Progenitor cell of endocrine pancreas (in vitro differentiated cells): ENCODE data around the gene PDZK1. TPM values are rescaled to one million over a fixed set of nuclear protein-coding genes. Genes with fewer than 3 reads are reported as not detected.
"Not testable (repeated sequence)": the region's sequence is repeated elsewhere in the genome, so short reads cannot be mapped to it uniquely, and the experiment has no call there.

ENCODE experiments used
- DNase-seq: peaks from one replicate; pipeline ENCODE4 v3.0.0; 2021; ENCODE audit warnings: low spot score; ENCODE audit not compliant: unreplicated experiment
- H3K27ac Mint-ChIP-seq: 2 replicates; pipeline ENCODE4 v1.8.0; 2021; ENCODE audit warnings: mild to moderate bottlenecking, moderate library complexity, mixed read lengths
- H3K27me3 Mint-ChIP-seq: 2 replicates; pipeline ENCODE4 v1.8.0; 2021; ENCODE audit warnings: mixed read lengths
- H3K36me3 Mint-ChIP-seq: 2 replicates; pipeline ENCODE4 v1.8.0; 2022; ENCODE audit warnings: mixed read lengths; ENCODE audit not compliant: insufficient read depth
- H3K4me1 Mint-ChIP-seq: 2 replicates; pipeline ENCODE4 v1.8.0; 2021; ENCODE audit warnings: low read depth, mixed read lengths
- H3K4me3 Mint-ChIP-seq: 2 replicates; pipeline ENCODE4 v1.8.0; 2021; ENCODE audit warnings: low read depth, mild to moderate bottlenecking, moderate library complexity, mixed read lengths
- H3K9me3 Mint-ChIP-seq: 2 replicates; pipeline ENCODE4 v1.8.0; 2021; ENCODE audit warnings: low read depth, mixed read lengths
- CTCF ChIP-seq: fragments of 200-600 bp; sonication (generic); IDR thresholded peaks from one replicate; pipeline ENCODE4 v1.5.0; 2021; ENCODE audit warnings: antibody characterized with exemption, mild to moderate bottlenecking; ENCODE audit not compliant: unreplicated experiment
- total RNA-seq: library from RNA; stranded (reverse); gene quantifications from 2 replicates; pipeline ENCODE4 v1.2.1, GENCODE V29; 2021

PDZK1 gene
- total RNA-seq, 1 donor from 2014 or later: 25.0 TPM

GRCh38 chr1:145688924-145689323 lies 18.2 kb downstream of the PDZK1 start:
- Mint-ChIP-seq H3K27ac (no peak overlapping the region), H3K4me1 (peaks cover 10% of the 10 kb centered on the region), H3K4me3 (no peak overlapping the region), H3K36me3 (no peaks in the 10 kb centered on the region), H3K9me3 (no peaks in the 10 kb centered on the region), H3K27me3 (no peaks in the 10 kb centered on the region)
- TF ChIP-seq CTCF: no peak
- DNase-seq: no peak

- Mint-ChIP-seq H3K36me3 (no peaks in the 10 kb centered on the region), H3K9me3 (no peaks in the 10 kb centered on the region), H3K4me1 (peaks cover 10% of the 10 kb centered on the region), H3K27me3 (no peaks in the 10 kb centered on the region), H3K27ac (no peak overlapping the region), H3K4me3 (no peak overlapping the region)
- TF ChIP-seq CTCF: no peak
- DNase-seq: no peak
Observed at GRCh38 chr1:145688328-145688727, 18.8 kb downstream of the PDZK1 start.

GRCh38 chr1:145686078-145686477 lies 21.1 kb downstream of the PDZK1 start:
- H3K4me1 Mint-ChIP-seq, H3K27me3 Mint-ChIP-seq: not testable (repeated sequence)

GRCh38 chr1:145684858-145685257 lies 22.3 kb downstream of the PDZK1 start:
- H3K36me3 Mint-ChIP-seq, H3K9me3 Mint-ChIP-seq, H3K4me1 Mint-ChIP-seq, H3K27me3 Mint-ChIP-seq, H3K27ac Mint-ChIP-seq, H3K4me3 Mint-ChIP-seq, DNase-seq: not testable (repeated sequence)

More at GRCh38 chr1:145686078-145686477, 21.1 kb downstream of the PDZK1 start:
- not testable (repeated sequence) for DNase-seq, H3K4me3 Mint-ChIP-seq, H3K36me3 Mint-ChIP-seq, H3K27ac Mint-ChIP-seq, H3K9me3 Mint-ChIP-seq

- H3K27me3 Mint-ChIP-seq, H3K27ac Mint-ChIP-seq: not testable (repeated sequence)
Observed at GRCh38 chr1:145673217-145673616, 34.0 kb downstream of the PDZK1 start.

GRCh38 chr1:145670995-145671745 lies 36.0 kb downstream of the PDZK1 start:
- H3K27ac Mint-ChIP-seq, H3K4me1 Mint-ChIP-seq, H3K9me3 Mint-ChIP-seq, H3K27me3 Mint-ChIP-seq, H3K4me3 Mint-ChIP-seq, DNase-seq: not testable (repeated sequence)
- peaks cover 10% of the 10 kb centered on the region for H3K36me3 Mint-ChIP-seq

More at GRCh38 chr1:145673217-145673616, 34.0 kb downstream of the PDZK1 start:
- H3K36me3 Mint-ChIP-seq, H3K4me3 Mint-ChIP-seq, DNase-seq, H3K4me1 Mint-ChIP-seq, H3K9me3 Mint-ChIP-seq: not testable (repeated sequence)

GRCh38 chr1:145665015-145665414 lies 42.2 kb downstream of the PDZK1 start:
- H3K4me3 Mint-ChIP-seq, H3K4me1 Mint-ChIP-seq, H3K36me3 Mint-ChIP-seq, H3K9me3 Mint-ChIP-seq, H3K27me3 Mint-ChIP-seq, DNase-seq, H3K27ac Mint-ChIP-seq: not testable (repeated sequence)

- not testable (repeated sequence) for H3K9me3 Mint-ChIP-seq, DNase-seq, H3K27ac Mint-ChIP-seq, H3K4me3 Mint-ChIP-seq, H3K27me3 Mint-ChIP-seq, H3K36me3 Mint-ChIP-seq, H3K4me1 Mint-ChIP-seq
Observed at GRCh38 chr1:145662502-145662901, 44.7 kb downstream of the PDZK1 start.

GRCh38 chr1:145656245-145656943 lies 50.8 kb downstream of the PDZK1 start:
- not testable (repeated sequence) for H3K4me3 Mint-ChIP-seq, H3K4me1 Mint-ChIP-seq, H3K27me3 Mint-ChIP-seq, DNase-seq, H3K27ac Mint-ChIP-seq, H3K9me3 Mint-ChIP-seq
- peaks cover 12% of the 10 kb centered on the region for H3K36me3 Mint-ChIP-seq

- not testable (repeated sequence) for H3K27ac Mint-ChIP-seq, H3K27me3 Mint-ChIP-seq, H3K9me3 Mint-ChIP-seq, DNase-seq, H3K4me3 Mint-ChIP-seq, H3K36me3 Mint-ChIP-seq, H3K4me1 Mint-ChIP-seq
Observed at GRCh38 chr1:145643990-145644389, 63.2 kb downstream of the PDZK1 start.

GRCh38 chr1:145641886-145642285 lies 65.3 kb downstream of the PDZK1 start:
- H3K4me1 Mint-ChIP-seq, H3K27ac Mint-ChIP-seq, H3K27me3 Mint-ChIP-seq, H3K4me3 Mint-ChIP-seq, H3K9me3 Mint-ChIP-seq, H3K36me3 Mint-ChIP-seq, DNase-seq: not testable (repeated sequence)
